ENCODE data around the gene DYNLT5.

DYNLT5 gene

DNA sequence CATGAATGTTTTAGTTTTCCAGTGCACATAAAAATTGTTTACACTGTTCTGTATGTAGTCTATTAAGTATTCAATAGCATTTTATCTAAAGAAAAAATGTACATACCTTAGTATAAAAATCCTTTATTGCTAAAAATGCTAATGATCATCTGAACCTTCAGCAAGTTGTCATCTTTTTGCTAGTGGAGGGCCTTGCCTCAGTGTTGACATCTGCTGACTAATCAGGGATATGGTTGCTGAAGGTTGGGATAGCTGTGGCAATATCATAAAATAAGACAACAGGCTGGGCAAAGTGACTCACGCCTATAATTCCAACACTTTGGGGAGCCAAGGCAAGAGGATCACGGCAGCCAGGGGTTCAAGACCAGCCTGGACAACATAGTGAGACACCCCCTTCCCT, 9.0 kb downstream of the DYNLT5 start:
- H3K4me2 ChIP-seq (ENCODE audit: low read depth, low read length, poor library complexity, severe bottlenecking): no peak overlapping the region
- TF ChIP-seq EZH2phosphoT487 (IDR thresholded peaks at IDR 0.05; ENCODE audit: borderline replicate concordance): no peak
- TF ChIP-seq, protein P1, sequence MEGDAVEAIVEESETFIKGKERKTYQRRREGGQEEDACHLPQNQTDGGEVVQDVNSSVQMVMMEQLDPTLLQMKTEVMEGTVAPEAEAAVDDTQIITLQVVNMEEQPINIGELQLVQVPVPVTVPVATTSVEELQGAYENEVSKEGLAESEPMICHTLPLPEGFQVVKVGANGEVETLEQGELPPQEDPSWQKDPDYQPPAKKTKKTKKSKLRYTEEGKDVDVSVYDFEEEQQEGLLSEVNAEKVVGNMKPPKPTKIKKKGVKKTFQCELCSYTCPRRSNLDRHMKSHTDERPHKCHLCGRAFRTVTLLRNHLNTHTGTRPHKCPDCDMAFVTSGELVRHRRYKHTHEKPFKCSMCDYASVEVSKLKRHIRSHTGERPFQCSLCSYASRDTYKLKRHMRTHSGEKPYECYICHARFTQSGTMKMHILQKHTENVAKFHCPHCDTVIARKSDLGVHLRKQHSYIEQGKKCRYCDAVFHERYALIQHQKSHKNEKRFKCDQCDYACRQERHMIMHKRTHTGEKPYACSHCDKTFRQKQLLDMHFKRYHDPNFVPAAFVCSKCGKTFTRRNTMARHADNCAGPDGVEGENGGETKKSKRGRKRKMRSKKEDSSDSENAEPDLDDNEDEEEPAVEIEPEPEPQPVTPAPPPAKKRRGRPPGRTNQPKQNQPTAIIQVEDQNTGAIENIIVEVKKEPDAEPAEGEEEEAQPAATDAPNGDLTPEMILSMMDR (conservative IDR thresholded peaks at IDR 0.05; ENCODE audit: low read length): peak; percentile 45; the same call in 1 of the 2 replicates

DNA sequence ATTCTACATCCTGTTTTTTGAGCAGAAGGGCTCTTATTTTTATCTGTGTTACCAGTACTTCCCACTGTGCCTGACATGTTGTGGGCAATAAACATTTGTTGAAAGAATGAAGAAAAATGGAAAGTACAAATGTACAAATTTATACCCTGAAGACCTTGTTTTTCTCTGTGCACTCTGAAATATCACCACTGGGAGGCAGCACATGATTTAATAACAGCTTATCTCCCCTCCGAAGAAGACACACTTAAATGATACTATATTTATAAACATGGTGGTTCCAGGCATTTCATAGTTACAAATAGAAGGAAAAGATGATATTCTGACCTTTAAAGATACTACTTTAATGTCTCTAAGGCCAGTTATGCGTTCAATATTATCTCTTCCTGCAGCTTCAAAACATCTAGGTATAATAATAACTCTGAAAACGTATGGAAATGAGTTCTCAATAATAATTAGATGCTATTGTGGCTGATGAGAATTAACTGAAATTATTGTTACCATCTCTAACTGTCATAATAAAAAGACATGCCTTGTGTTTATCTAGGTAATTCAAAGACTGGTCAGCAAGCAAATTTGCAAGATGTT, 12.8 kb downstream of the DYNLT5 start:
- Histone ChIP-seq H3F3A (ENCODE audit: low read depth) (no peaks in the 10 kb centered on the region; the same call in 1 of the 2 replicates), H3K4me1 (ENCODE audit: insufficient read depth, low read length, poor library complexity, severe bottlenecking) (peaks cover 19% of the 10 kb centered on the region), H3K4me3 (ENCODE audit: low read length, poor library complexity, severe bottlenecking) (no peak overlapping the region), H3K79me2 (ENCODE audit: insufficient read depth, low read length) (no peaks in the 10 kb centered on the region), H3K9ac (ENCODE audit: low read depth, low read length, poor library complexity, severe bottlenecking) (no peak overlapping the region), H3K9me2 (replicated peaks; ENCODE audit: low read depth, low read length) (no peaks in the 10 kb centered on the region), H3K4me2 (ENCODE audit: low read depth, low read length, poor library complexity, severe bottlenecking) (no peak overlapping the region), H3K27me3 (ENCODE audit: insufficient read depth, low read length, poor library complexity, severe bottlenecking) (no peaks in the 10 kb centered on the region), H3K36me3 (ENCODE audit: insufficient read depth, low read length) (no peaks in the 10 kb centered on the region), H4K20me1 (ENCODE audit: insufficient read depth, low read length, poor library complexity, severe bottlenecking) (no peaks in the 10 kb centered on the region), H2AFZ (ENCODE audit: low read length) (0 out of 2 replicates have a peak overlapping the region, but pooled peaks have one; percentile 23), H3K9me3 (ENCODE audit: insufficient read depth, low read depth, low read length) (no peaks in the 10 kb centered on the region)
- TF ChIP-seq, protein P1 (conservative IDR thresholded peaks at IDR 0.05; ENCODE audit: low read length): peak; percentile 96
- TF ChIP-seq EZH2phosphoT487 (IDR thresholded peaks at IDR 0.05; ENCODE audit: borderline replicate concordance): no peak

More for the DNA sequence above, 9.0 kb downstream of the DYNLT5 start:
- Histone ChIP-seq H3K4me3 (ENCODE audit: low read length, poor library complexity, severe bottlenecking) (no peak overlapping the region), H3K9me2 (replicated peaks; ENCODE audit: low read depth, low read length) (no peaks in the 10 kb centered on the region), H3K36me3 (ENCODE audit: insufficient read depth, low read length) (no peaks in the 10 kb centered on the region), H2AFZ (ENCODE audit: low read length) (0 out of 2 replicates have a peak overlapping the region, but pooled peaks have one; percentile 13), H3K9me3 (ENCODE audit: insufficient read depth, low read depth, low read length) (no peaks in the 10 kb centered on the region), H3K9ac (ENCODE audit: low read depth, low read length, poor library complexity, severe bottlenecking) (no peak overlapping the region), H3K4me1 (ENCODE audit: insufficient read depth, low read length, poor library complexity, severe bottlenecking) (peaks cover 15% of the 10 kb centered on the region), H4K20me1 (ENCODE audit: insufficient read depth, low read length, poor library complexity, severe bottlenecking) (no peaks in the 10 kb centered on the region), H3F3A (ENCODE audit: low read depth) (no peaks in the 10 kb centered on the region), H3K27me3 (ENCODE audit: insufficient read depth, low read length, poor library complexity, severe bottlenecking) (no peaks in the 10 kb centered on the region), H3K79me2 (ENCODE audit: insufficient read depth, low read length) (no peaks in the 10 kb centered on the region)

DNA sequence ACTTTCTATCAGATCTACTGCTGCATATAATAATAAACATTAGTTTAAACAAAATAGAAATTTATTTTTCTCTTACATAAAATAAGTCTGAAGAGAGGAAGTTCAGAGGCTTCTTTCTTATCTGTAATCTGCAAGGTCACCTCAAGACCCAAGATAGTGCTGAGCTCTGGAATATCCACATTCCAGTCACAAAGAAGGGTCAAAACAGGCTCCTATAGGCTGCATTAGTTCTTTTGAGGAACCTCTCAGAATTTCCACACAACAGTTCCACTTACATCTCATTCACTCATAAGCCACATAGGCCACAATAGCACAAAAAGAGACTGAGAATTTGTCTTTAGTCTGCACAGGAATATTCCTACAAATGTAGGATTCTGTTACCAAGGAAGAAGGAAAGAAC, 15.4 kb downstream of the DYNLT5 start:
- H3K9ac ChIP-seq (ENCODE audit: low read depth, low read length, poor library complexity, severe bottlenecking): no peak overlapping the region
- no peaks in the 10 kb centered on the region for H3K36me3 ChIP-seq (ENCODE audit: insufficient read depth, low read length)
- no peak overlapping the region for H3K4me2 ChIP-seq (ENCODE audit: low read depth, low read length, poor library complexity, severe bottlenecking)
- H3K4me3 ChIP-seq (ENCODE audit: low read length, poor library complexity, severe bottlenecking): no peak overlapping the region
- H3K9me3 ChIP-seq (ENCODE audit: insufficient read depth, low read depth, low read length): no peaks in the 10 kb centered on the region
- peaks cover 18% of the 10 kb centered on the region for H3K4me1 ChIP-seq (ENCODE audit: insufficient read depth, low read length, poor library complexity, severe bottlenecking)
- no peaks in the 10 kb centered on the region; the same call in 1 of the 2 replicates for H3F3A ChIP-seq (ENCODE audit: low read depth)
- no peak overlapping the region for H2AFZ ChIP-seq (ENCODE audit: low read length)
- H3K9me2 ChIP-seq (replicated peaks; ENCODE audit: low read depth, low read length): no peaks in the 10 kb centered on the region
- H4K20me1 ChIP-seq (ENCODE audit: insufficient read depth, low read length, poor library complexity, severe bottlenecking): no peaks in the 10 kb centered on the region
- no peaks in the 10 kb centered on the region for H3K27me3 ChIP-seq (ENCODE audit: insufficient read depth, low read length, poor library complexity, severe bottlenecking)
- TF ChIP-seq EZH2phosphoT487 (IDR thresholded peaks at IDR 0.05; ENCODE audit: borderline replicate concordance): no peak
- TF ChIP-seq, protein P1 (conservative IDR thresholded peaks at IDR 0.05; ENCODE audit: low read length): no peak
- no peaks in the 10 kb centered on the region for H3K79me2 ChIP-seq (ENCODE audit: insufficient read depth, low read length)
